PC-9 (cell line): ENCODE measurements around the gene RMND5A. TPM values are rescaled to one million over a fixed set of nuclear protein-coding genes. Genes with fewer than 3 reads are reported as not detected.

Experiments
- BruUV-seq: library from RNA; stranded (reverse); fragments of 400-500 nt; replicated peaks from 2 replicates; lab custom pipeline; 2021; lab: Mats Ljungman, UMichigan
- CTCF ChIA-PET: fragments of 300-600 bp; sonication (Branson Sonifier 250); formaldehyde crosslinking; loops from one replicate; lab custom pipeline; 2022; ENCODE audit warnings: antibody characterized with exemption; lab: Charles Lee
- POLR2A ChIA-PET: fragments of 300-600 bp; sonication (Branson Sonifier 250); formaldehyde crosslinking; loops from one replicate; lab custom pipeline; 2022; ENCODE audit warnings: antibody characterized with exemption; ENCODE audit not compliant: unreplicated experiment; lab: Charles Lee
- DNase-seq, 2 experiments: peaks; one replicate each; pipeline versions ENCODE4 v3.0.0 to v3.0.0-alpha.2; 2015 to 2022; ENCODE audit warnings: mixed read lengths in 1 of 2
- H2AFZ ChIP-seq: fragments of 200-600 bp; sonication (generic); 2 replicates; pipeline ENCODE4 v1.8.1; 2017; ENCODE audit warnings: antibody characterized with exemption
- H3F3A ChIP-seq: fragments of 200-600 bp; sonication (generic); 2 replicates; pipeline ENCODE4 v1.8.1; 2017; ENCODE audit warnings: antibody characterized with exemption, mild to moderate bottlenecking, low read depth; ENCODE audit not compliant: insufficient read depth
- H3K27ac ChIP-seq: fragments of 200-600 bp; sonication (generic); 2 replicates; pipeline ENCODE4 v1.6.1; 2016; ENCODE audit warnings: mixed run types
- H3K27me3 ChIP-seq: fragments of 200-600 bp; sonication (generic); 2 replicates; pipeline ENCODE4 v1.6.1; 2016; ENCODE audit warnings: low read depth, mixed run types; ENCODE audit not compliant: insufficient read depth
- H3K36me3 ChIP-seq: fragments of 200-600 bp; sonication (generic); 2 replicates; pipeline ENCODE4 v1.6.1; 2016; ENCODE audit warnings: low read depth, mixed run types
- H3K4me1 ChIP-seq: fragments of 200-600 bp; sonication (generic); replicated peaks from 2 replicates; pipeline ENCODE4 v1.6.1; 2016; ENCODE audit warnings: mixed run types; ENCODE audit not compliant: insufficient read depth
- H3K4me2 ChIP-seq: fragments of 200-600 bp; sonication (generic); 2 replicates; pipeline ENCODE4 v1.6.1; 2017; ENCODE audit warnings: mixed run types
- H3K4me3 ChIP-seq: fragments of 200-600 bp; sonication (generic); 2 replicates; pipeline ENCODE4 v1.6.1; 2016; ENCODE audit warnings: mixed run types
- H3K79me2 ChIP-seq: fragments of 200-600 bp; sonication (generic); 2 replicates; pipeline ENCODE4 v1.6.1; 2017; ENCODE audit warnings: low read depth, mixed run types
- H3K9me2 ChIP-seq: fragments of 200-600 bp; sonication (generic); 2 replicates; pipeline ENCODE4 v1.8.1; 2017; ENCODE audit warnings: mild to moderate bottlenecking; ENCODE audit not compliant: insufficient read depth
- H3K9me3 ChIP-seq: fragments of 200-600 bp; sonication (generic); 2 replicates; pipeline ENCODE4 v1.8.1; 2016; ENCODE audit warnings: low read depth; ENCODE audit not compliant: insufficient read depth
- H4K20me1 ChIP-seq: fragments of 200-600 bp; sonication (generic); 2 replicates; pipeline ENCODE4 v1.8.1; 2017; ENCODE audit not compliant: insufficient read depth
- EZH2 ChIP-seq: fragments of 200-600 bp; sonication (generic); IDR thresholded peaks from 2 replicates; pipeline ENCODE4 v1.8.0; 2017; ENCODE audit warnings: antibody characterized with exemption, low read depth
- intact Hi-C: fragments of 100-400 bp; cut with micrococcal nuclease; formaldehyde crosslinking; loops from one replicate; pipeline ENCODE4 v1.10.0; 2022; ENCODE audit not compliant: unreplicated experiment
- total RNA-seq: library from RNA; stranded (reverse); gene quantifications from 2 replicates; pipeline ENCODE4 v1.2.3, GENCODE V29; 2021
- TF ChIP-seq, protein P1 (sequence below): fragments of 200-600 bp; sonication (generic); conservative IDR thresholded peaks from 2 replicates; pipeline ENCODE4 v1.6.1; 2017; ENCODE audit warnings: mixed run types, antibody characterized with exemption, mild to moderate bottlenecking, moderate library complexity

The RMND5A gene
- total RNA-seq, 1 experiment from 2014 or later, result 39.3 TPM

DNA sequence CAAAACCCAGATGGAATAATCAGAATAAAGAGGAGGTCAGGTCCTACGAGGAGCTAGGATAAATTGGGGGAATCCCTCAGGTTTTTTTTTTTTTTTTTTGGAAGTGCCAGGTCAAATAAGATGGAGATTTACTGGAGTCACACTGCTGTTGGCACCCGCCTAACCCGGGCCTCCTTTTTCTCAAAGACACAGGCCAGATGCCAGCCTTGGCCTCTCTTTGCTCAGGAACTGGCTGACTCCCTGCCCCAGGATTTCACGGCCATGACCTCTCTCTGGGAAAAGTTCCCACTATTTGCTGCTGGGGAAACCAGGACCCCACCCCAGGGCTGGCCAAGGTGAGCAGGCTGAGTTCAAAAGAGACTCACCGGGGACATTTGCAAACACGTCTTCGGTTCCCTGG, 68.1 kb downstream of the RMND5A start:
- Histone ChIP-seq H2AFZ (no peak overlapping the region), H3K27me3 (no peaks in the 10 kb centered on the region), H3K9me3 (no peaks in the 10 kb centered on the region), H3F3A (no peaks in the 10 kb centered on the region), H3K4me3 (no peak overlapping the region), H3K27ac (no peak overlapping the region), H3K4me2 (no peak overlapping the region), H3K9me2 (no peaks in the 10 kb centered on the region), H3K36me3 (no peaks in the 10 kb centered on the region), H4K20me1 (no peaks in the 10 kb centered on the region; the same call in 1 of the 2 replicates), H3K4me1 (no peaks in the 10 kb centered on the region), H3K79me2 (no peaks in the 10 kb centered on the region)
- POLR2A ChIA-PET, result no interaction called here
- intact Hi-C loops, result no loop called here
- DNase-seq, result no peak
- no TSS peak for BruUV-seq
- CTCF ChIA-PET, result no interaction called here
- TF ChIP-seq EZH2, result no peak
- TF ChIP-seq, protein P1, sequence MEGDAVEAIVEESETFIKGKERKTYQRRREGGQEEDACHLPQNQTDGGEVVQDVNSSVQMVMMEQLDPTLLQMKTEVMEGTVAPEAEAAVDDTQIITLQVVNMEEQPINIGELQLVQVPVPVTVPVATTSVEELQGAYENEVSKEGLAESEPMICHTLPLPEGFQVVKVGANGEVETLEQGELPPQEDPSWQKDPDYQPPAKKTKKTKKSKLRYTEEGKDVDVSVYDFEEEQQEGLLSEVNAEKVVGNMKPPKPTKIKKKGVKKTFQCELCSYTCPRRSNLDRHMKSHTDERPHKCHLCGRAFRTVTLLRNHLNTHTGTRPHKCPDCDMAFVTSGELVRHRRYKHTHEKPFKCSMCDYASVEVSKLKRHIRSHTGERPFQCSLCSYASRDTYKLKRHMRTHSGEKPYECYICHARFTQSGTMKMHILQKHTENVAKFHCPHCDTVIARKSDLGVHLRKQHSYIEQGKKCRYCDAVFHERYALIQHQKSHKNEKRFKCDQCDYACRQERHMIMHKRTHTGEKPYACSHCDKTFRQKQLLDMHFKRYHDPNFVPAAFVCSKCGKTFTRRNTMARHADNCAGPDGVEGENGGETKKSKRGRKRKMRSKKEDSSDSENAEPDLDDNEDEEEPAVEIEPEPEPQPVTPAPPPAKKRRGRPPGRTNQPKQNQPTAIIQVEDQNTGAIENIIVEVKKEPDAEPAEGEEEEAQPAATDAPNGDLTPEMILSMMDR, result no peak

DNA sequence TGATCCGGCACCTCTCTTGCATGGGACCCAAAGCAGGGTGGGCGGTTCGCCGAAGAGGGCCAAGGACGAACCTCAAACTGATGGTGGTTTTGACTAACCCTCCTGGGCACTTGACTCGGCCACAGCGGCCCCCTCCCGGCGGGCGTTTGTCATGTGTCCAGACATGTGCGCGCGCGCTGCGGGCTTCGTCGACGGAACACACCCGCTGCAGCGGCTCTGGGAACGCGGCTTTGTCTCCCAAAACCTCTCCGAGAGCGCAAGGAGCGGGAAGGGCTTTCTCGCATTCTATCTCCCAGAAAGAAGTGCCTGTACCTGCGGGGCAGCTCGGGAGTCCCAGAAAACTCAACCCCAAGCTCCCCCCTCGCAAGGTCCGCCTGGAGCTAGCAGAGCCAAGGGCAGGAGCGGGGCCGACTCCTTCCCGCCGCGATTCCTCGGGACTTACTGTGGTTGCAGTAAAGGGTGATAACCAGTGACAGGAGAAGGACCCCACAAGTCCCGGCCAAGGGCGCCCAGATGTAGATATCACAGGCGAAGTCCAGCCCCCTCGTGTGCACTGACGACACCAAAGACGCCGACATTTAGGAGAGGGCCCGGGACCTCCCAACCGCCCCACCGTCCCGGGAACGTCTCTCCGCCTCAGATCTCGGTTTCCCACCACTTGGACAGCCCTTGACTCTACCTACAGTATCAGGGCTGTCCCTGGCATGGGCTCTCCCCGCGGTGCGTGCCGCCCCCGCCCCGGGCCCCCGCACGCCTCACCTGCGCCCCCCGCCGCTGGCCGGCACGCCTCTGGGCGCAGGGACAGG, 69.0 kb downstream of the RMND5A start:
- Histone ChIP-seq H3K27ac (no peak overlapping the region), H3K9me2 (no peaks in the 10 kb centered on the region), H3K4me1 (no peaks in the 10 kb centered on the region), H3K36me3 (no peaks in the 10 kb centered on the region), H3K4me3 (no peak overlapping the region), H2AFZ (no peak overlapping the region), H3K9me3 (no peaks in the 10 kb centered on the region), H3F3A (no peaks in the 10 kb centered on the region), H3K27me3 (no peaks in the 10 kb centered on the region), H3K4me2 (no peak overlapping the region), H4K20me1 (no peaks in the 10 kb centered on the region; the same call in 1 of the 2 replicates), H3K79me2 (no peaks in the 10 kb centered on the region)
- DNase-seq, result no peak
- POLR2A ChIA-PET, result no interaction called here
- TF ChIP-seq EZH2, result no peak
- TF ChIP-seq, protein P1, result no peak
- CTCF ChIA-PET, result no interaction called here
- intact Hi-C loops, result no loop called here
- no TSS peak for BruUV-seq

DNA sequence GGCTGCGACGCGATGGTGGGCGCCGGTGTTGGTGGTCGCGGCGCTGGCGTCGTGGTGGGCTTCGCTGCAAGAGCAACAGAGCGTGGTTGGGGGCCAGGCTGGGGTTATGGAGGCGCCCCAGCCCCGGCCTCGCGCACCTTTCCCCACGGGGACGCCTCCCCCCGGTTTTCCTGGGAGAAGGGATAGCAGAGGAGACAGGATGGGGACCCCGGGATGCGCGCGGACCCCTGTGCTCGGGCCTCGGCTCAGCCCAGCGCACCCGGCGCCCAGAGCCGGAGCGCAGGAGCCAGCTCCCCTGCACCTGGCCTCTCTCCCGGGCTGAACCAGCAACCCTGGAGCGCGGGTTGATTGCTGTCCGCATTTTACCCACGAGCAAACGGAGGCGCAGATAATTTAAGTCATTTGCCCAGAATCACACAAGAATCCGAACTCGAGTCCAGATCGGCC, 69.6 kb downstream of the RMND5A start:
- no peaks in the 10 kb centered on the region for H3K9me2 ChIP-seq
- no peak overlapping the region for H3K4me2 ChIP-seq
- ChIA-PET POLR2A (no interaction called here), CTCF (no interaction called here)
- no peak overlapping the region for H2AFZ ChIP-seq
- intact Hi-C loops, result no loop called here
- H4K20me1 ChIP-seq, result no peaks in the 10 kb centered on the region; the same call in 1 of the 2 replicates
- H3K9me3 ChIP-seq, result no peaks in the 10 kb centered on the region
- no peak for TF ChIP-seq EZH2
- TF ChIP-seq, protein P1, result no peak
- no peaks in the 10 kb centered on the region for H3K79me2 ChIP-seq
- no peak overlapping the region for H3K27ac ChIP-seq
- no peaks in the 10 kb centered on the region for H3F3A ChIP-seq
- BruUV-seq, result no TSS peak
- no peaks in the 10 kb centered on the region for H3K4me1 ChIP-seq
- no peaks in the 10 kb centered on the region for H3K36me3 ChIP-seq
- DNase-seq, result no peak
- H3K27me3 ChIP-seq, result no peaks in the 10 kb centered on the region
- no peak overlapping the region for H3K4me3 ChIP-seq
